ENCODE data around the gene ZMYND8. TPM values are rescaled to one million over a fixed set of nuclear protein-coding genes. Genes with fewer than 3 reads are reported as not detected.
A peak's percentile ranks its signal among the peaks of the same experiment; 100 is the strongest.

Gene ZMYND8
- total and polyA plus RNA-seq, 2 of the 8 experiments (the other 6 are each of a cell fraction or from before 2014, with no cell fraction given) = 50.5 to 163 TPM

DNA sequence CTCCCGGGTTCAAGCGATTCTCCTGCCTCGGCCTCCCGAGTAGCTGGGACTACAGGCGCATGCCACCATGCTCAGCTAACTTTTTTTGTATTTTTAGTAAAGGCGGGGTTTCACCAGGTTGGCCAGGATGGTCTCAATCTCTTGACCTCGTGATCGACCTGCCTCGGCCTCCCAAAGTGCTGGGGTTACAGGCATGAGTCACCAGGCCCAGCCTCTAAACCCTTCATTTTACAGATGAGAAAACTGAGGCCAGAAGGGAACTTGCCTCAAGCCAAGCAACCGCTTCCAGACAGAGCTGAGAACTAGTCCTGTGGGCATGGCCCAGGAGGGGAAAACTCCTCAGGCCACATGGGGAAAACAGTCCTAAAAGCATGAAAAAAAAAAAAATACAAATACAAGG lies 47.1 kb downstream of the ZMYND8 start:
- Histone ChIP-seq H4K20me1 (replicated peaks in 1 of 2; ENCODE audit: control insufficient read depth in 1 of 2, insufficient read depth in 2 of 2, low read length in 2 of 2) (peaks cover 0 to 7% of the 10 kb centered on the region in 2 experiments), H3K79me2 (ENCODE audit: control insufficient read depth in 1 of 2, insufficient read depth in 2 of 2, low read length in 2 of 2) (peaks cover 30 to 96% of the 10 kb centered on the region in 2 experiments), H3K9ac (replicated peaks in 1 of 4; ENCODE audit: extremely low read depth in 1 of 4, low read depth in 3 of 4, low read length in 3 of 4) (no peak overlapping the region), H3K36me3 (ENCODE audit: control insufficient read depth in 2 of 4, insufficient read depth in 4 of 4, low read length in 3 of 4) (peaks cover 12 to 46% (median 22%) of the 10 kb centered on the region in 4 experiments), H2BK5ac (ENCODE audit: low read depth, low read length) (no peak overlapping the region; the same call in 1 of the 2 replicates), H2BK20ac (ENCODE audit: low read length) (no peak overlapping the region), H3K18ac (ENCODE audit: extremely low read depth, low read length) (peak overlapping the region; percentile 48; the same call in 1 of the 2 replicates), H3K23me2 (ENCODE audit: low read depth, low read length) (no peaks in the 10 kb centered on the region), H4K5ac (ENCODE audit: insufficient read length, low read depth, low read length) (no peak overlapping the region), H3K4me3 (ENCODE audit: extremely low read depth in 1 of 4, insufficient read depth in 2 of 4, low read depth in 3 of 4, low read length in 4 of 4) (no peak overlapping the region), H3K4ac (replicated peaks; ENCODE audit: insufficient read length, low read depth, low read length) (no peak overlapping the region), H3K23ac (ENCODE audit: insufficient read length) (no peak overlapping the region), H2BK12ac (ENCODE audit: low read depth, low read length) (no peak overlapping the region), H2AK5ac (ENCODE audit: low read depth, low read length) (no peak overlapping the region), H3K4me2 (ENCODE audit: insufficient read depth in 1 of 2, low read depth in 2 of 2, low read length in 2 of 2) (no peak overlapping the region), H3K9me3 (ENCODE audit: insufficient read depth in 2 of 2, low read depth in 1 of 2, low read length in 1 of 2) (no peaks in the 10 kb centered on the region), H3K27me3 (replicated peaks in 1 of 4; ENCODE audit: control insufficient read depth in 3 of 4, extremely low read depth in 1 of 4, insufficient read depth in 3 of 4, low read length in 3 of 4) (no peaks in the 10 kb centered on the region), H4K8ac (ENCODE audit: extremely low read depth, insufficient read depth, low read length) (no peak overlapping the region), H3K79me1 (ENCODE audit: low read depth, low read length) (peaks cover 10% of the 10 kb centered on the region), H2AFZ (ENCODE audit: low read length) (no peak overlapping the region), H3K56ac (replicated peaks; ENCODE audit: insufficient read length, low read depth, low read length) (no peak overlapping the region), H4K91ac (replicated peaks; ENCODE audit: insufficient read length, low read length) (no peak overlapping the region), H2BK120ac (replicated peaks; ENCODE audit: low read depth, low read length) (no peak overlapping the region), H3K4me1 (replicated peaks in 1 of 4; ENCODE audit: control insufficient read depth in 3 of 4, insufficient read depth in 4 of 4, low read length in 3 of 4) (peaks cover 9 to 23% (median 17%) of the 10 kb centered on the region in 4 experiments; a peak in 6 of 7 replicates), H3K14ac (ENCODE audit: insufficient read length) (no peak overlapping the region), H2BK15ac (ENCODE audit: low read length) (no peak overlapping the region), H3K27ac (ENCODE audit: low read depth, low read length) (no peak overlapping the region)
- WGBS, 2 experiments (ENCODE audit: extremely low coverage in 1 of 2, insufficient coverage in 1 of 2, insufficient read length in 1 of 2, insufficient replicate concordance in 2 of 2, low coverage in 1 of 2, low lambda C conversion rate in 2 of 2, missing lambda C conversion rate in 1 of 2) = 95% methylated on average over 10 of the region's 10 CpGs; no CpG with 5 or more reads in 1 of the 2 experiments
- DNase-seq (ENCODE audit: low read depth in 1 of 2, low spot score in 2 of 2) (no peak), FAIRE-seq (no peak)
- CTCF ChIA-PET (ENCODE audit: partially characterized antibody) = interaction anchor here (1.5 to 1.6 kb wide), 2 partner anchors 18 to 70 kb away, joined by 4 to 7 read pairs; no protein-coding TSS in a partner anchor
- POLR2A ChIA-PET (ENCODE audit: partially characterized antibody) = interaction anchor here (0.6 to 31.3 kb wide), 5 partner anchors 9 to 44 kb away, joined by 3 to 1191 read pairs (median 4); partner anchors contain the start of gene ZMYND8
- TF ChIP-seq, protein P1, sequence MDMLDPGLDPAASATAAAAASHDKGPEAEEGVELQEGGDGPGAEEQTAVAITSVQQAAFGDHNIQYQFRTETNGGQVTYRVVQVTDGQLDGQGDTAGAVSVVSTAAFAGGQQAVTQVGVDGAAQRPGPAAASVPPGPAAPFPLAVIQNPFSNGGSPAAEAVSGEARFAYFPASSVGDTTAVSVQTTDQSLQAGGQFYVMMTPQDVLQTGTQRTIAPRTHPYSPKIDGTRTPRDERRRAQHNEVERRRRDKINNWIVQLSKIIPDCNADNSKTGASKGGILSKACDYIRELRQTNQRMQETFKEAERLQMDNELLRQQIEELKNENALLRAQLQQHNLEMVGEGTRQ (IDR thresholded peaks at IDR 0.05; ENCODE audit: low read length) = no peak
- TF ChIP-seq BACH1 (IDR thresholded peaks at IDR 0.05; ENCODE audit: low read length) (no peak), TEAD4 (IDR thresholded peaks at IDR 0.05; ENCODE audit: low read depth, low read length) (no peak), RXRA (IDR thresholded peaks at IDR 0.05; ENCODE audit: insufficient read depth, low read depth, low read length) (no peak), CHD1 (IDR thresholded peaks at IDR 0.05; ENCODE audit: low read depth, low read length) (no peak), NANOG (IDR thresholded peaks at IDR 0.05; ENCODE audit: insufficient read depth, low read depth, low read length, poor library complexity, severe bottlenecking) (no peak)

Measured in H1 (cell line).